Epithelial cell of proximal tubule (primary cell): ENCODE measurements around the gene TNFSF12. TPM values are rescaled to one million over a fixed set of nuclear protein-coding genes. Genes with fewer than 3 reads are reported as not detected.

Experiments used
- DNase-seq: peaks from one replicate; pipeline ENCODE4 v3.0.0-alpha.2; 2011; ENCODE audit warnings: low read depth
- H3K4me3 ChIP-seq: 2 replicates; pipeline ENCODE4 v1.5.1; 2011; ENCODE audit warnings: low read depth, mild to moderate bottlenecking, low read length
- total RNA-seq: library from RNA; depleted of rRNA; stranded (reverse); fragments of >200 nt; gene quantifications from 2 replicates; pipeline ENCODE4 v1.2.3, GENCODE V29; 2015
- TF ChIP-seq, protein P1 (sequence below): conservative IDR thresholded peaks from 2 replicates; pipeline ENCODE4 v1.5.1; 2012; ENCODE audit warnings: low read depth, mild to moderate bottlenecking, low read length

TNFSF12 gene
- total RNA-seq, 1 donor from 2014 or later: 25.2 TPM

DNA sequence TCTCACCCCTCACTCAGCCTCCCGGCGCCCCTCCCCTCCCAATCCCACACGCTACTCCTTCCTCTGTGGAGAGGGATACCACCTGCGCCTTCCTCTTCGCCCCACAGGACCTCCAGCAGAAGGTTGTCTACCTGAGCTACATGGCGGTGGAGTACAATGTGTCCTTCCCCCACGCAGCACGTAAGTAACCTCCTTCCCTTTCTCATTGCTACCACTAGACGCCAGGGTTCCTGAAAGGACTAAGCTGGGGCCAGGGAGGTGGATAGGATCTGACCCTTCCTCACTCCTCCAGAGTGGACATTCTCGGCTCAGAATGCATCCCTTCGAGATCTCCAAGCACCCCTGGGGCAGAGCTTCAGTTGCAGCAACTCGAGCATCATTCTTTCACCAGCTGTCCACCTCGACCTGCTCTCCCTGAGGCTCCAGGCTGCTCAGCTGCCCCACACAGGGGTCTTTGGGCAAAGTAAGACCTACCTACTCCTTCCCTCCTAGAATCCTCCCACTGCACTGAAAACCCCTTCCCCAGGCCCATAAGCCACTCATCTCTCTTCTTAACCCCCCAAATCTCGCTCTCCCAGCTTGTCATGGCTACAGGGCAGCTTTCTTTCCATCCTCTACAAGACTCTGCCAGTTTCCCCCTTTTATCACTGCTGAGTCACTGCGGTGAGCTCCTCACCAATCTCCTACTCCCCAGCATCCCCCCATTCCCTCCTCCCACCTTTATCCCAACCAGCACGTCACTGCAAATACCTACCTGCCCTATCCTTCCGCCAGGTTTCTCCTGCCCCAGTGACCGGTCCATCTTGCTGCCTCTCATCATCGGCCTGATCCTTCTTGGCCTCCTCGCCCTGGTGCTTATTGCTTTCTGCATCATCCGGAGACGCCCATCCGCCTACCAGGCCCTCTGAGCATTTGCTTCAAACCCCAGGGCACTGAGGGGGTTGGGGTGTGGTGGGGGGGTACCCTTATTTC lies 32.0 kb downstream of the TNFSF12 start:
- H3K4me3 ChIP-seq: no peak overlapping the region
- DNase-seq: no peak
- TF ChIP-seq, protein P1, sequence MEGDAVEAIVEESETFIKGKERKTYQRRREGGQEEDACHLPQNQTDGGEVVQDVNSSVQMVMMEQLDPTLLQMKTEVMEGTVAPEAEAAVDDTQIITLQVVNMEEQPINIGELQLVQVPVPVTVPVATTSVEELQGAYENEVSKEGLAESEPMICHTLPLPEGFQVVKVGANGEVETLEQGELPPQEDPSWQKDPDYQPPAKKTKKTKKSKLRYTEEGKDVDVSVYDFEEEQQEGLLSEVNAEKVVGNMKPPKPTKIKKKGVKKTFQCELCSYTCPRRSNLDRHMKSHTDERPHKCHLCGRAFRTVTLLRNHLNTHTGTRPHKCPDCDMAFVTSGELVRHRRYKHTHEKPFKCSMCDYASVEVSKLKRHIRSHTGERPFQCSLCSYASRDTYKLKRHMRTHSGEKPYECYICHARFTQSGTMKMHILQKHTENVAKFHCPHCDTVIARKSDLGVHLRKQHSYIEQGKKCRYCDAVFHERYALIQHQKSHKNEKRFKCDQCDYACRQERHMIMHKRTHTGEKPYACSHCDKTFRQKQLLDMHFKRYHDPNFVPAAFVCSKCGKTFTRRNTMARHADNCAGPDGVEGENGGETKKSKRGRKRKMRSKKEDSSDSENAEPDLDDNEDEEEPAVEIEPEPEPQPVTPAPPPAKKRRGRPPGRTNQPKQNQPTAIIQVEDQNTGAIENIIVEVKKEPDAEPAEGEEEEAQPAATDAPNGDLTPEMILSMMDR: no peak

DNA sequence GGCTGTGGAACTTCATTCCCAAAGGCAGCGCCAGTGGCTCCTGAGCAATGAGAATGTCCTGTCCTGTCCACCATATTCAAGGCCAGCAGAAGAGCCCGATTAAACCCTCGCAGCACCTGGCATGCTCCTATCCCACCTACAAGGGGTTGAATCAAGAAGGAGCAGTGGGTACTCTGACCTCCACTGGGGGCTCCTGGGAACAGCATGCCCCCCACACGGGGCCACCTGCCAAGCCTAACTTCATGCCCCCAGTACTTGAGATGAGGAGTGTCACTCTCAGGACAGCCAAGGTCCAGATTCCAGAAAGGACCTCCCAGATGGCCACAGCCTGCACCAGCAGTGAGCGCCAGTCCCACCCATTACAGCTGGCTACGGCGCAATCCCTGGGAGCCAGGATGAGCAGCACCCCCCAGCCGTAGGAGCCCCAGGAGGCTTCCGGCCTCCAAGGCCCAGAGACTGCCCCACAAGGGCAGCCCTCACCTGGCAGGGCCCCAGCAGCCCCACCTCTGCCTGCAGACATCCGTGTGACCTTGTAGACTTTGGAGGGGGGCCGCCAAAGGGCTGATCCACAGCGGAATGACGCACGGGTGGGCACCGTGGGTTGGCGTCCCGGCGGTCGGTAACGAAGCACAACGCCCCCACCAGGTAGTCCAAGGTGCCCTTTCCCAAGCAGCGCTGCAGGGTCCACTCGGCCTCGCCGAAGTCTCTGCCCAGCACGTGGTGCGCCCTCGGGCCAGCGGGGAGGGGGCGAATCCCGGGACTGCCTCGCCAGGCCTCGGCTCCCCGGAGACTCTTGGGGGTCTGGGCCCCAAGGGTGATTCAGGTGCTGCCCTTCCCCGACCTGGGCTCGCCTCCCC lies 33.8 kb downstream of the TNFSF12 start:
- TF ChIP-seq, protein P1: no peak

DNA sequence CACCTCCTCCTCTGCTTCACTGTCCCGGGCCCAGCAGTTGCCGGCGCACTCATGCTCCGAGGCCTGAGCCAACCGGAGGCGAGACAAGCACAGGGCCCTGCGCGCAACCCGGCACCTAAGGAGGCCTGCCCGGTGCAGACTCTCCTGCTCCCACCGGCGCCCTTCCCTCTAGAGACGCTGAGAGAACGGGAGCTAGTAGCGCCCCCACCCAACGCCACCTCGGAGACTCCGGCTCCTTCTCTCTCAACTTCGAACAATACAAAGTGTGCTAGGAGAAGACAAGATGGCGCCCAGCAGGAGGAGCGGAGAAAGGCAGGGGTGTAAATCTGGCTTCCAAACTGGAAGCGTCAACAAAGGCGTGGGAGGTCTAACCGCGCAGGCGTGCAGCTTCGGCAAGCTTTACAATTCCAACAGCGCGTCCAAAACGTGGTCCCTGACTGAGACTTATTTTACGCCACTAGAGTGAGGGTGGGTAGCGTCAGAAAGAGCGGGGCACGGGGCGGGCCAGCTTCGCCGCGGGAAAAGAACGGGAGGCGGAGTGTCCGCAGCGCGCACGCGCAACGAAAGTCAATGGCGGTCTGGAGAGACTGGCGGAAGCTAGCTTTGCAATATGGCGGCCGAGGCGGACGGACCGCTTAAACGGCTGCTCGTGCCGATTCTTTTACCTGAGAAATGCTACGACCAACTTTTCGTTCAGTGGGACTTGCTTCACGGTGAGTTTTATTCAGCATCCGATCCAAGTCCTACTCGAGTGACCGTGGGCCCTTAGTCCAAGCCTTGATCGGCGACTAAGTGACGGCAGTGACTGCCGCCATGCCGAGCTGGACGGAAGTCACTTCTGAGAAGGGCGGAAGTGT lies 34.6 kb downstream of the TNFSF12 start, which contains the start of gene MPDU1:
Gene MPDU1, plus strand, starts transcription at position 600 of the 857 bp plus-strand sequence. Its CDS starts 11 bp downstream, at position 611.
- peak; percentile 74 for DNase-seq
- TF ChIP-seq, protein P1: peak; percentile 3
- H3K4me3 ChIP-seq: peak within 1 kb of the TSS; percentile 63

More for the DNA sequence above, 33.8 kb downstream of the TNFSF12 start:
- DNase-seq: no peak
- H3K4me3 ChIP-seq: peak overlapping the region; percentile 63

DNA sequence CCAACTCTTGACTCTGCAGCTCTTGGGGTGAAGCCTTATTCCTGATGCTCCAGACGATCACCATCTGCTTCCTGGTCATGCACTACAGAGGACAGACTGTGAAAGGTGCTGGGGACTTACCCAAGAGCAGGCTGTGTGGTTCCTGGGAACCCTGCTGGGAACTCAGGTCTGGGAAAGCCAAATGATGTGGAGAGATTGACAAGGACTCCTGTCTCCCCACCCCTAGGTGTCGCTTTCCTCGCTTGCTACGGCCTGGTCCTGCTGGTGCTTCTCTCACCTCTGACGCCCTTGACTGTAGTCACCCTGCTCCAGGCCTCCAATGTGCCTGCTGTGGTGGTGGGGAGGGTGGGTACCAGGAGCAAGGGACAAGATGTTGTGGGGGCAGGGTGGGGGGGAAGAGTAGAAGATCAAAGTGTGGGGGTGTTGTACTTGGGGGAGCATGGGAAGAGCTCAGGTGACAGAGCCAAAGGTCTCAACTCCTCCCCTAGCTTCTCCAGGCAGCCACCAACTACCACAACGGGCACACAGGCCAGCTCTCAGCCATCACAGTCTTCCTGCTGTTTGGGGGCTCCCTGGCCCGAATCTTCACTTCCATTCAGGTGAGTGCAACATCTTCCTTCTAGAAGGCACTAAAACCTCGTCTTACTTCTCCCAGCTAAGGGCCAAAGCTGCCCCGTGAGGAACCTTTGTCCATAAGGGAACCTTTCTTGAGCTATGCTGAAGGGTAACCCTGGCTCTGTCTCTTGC lies 38.0 kb downstream of the TNFSF12 start:
- TF ChIP-seq, protein P1: peak; percentile 44
- DNase-seq: no peak
- no peak overlapping the region for H3K4me3 ChIP-seq

DNA sequence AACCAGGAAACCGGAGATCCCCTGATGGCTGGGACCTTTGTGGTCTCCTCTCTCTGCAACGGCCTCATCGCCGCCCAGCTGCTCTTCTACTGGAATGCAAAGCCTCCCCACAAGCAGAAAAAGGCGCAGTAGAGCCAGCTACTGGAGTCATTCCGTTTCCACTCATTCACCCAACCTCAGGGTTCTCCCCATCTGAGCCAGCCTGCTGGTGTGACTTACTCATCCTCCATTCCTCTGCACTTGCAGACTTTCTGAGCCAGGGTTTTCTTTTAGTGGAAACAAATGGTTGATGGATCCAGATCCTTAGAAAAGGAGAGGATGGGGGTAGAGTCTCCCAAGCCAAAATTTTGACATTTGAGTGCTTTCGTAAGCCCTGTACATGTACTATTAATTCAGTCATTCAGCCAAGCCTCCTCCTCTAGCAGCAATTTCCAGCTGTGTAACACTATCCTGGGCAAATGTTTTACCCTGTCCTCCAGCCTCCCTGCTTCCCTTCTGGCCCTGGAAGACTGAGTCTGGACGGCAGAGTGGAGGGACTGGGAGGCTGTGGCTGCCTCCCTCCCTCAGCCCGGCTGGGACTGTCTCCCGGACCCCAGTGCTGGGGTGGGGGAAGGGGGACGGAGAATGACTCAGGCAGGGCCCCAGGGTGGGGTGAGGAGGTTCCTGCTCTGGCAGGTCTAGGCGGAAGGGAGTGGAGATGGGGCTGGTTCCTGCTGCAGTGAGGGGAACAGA lies 38.7 kb downstream of the TNFSF12 start:
- no peak for DNase-seq
- no peak overlapping the region for H3K4me3 ChIP-seq

More for the DNA sequence above, 38.7 kb downstream of the TNFSF12 start:
- TF ChIP-seq, protein P1: no peak
